Measurements from ENCODE around the gene PREX1. TPM values are rescaled to one million over a fixed set of nuclear protein-coding genes. Genes with fewer than 3 reads are reported as not detected.

PREX1 gene
- total RNA-seq, 4 donors from 2014 or later, result 7.5 to 10.9 (median 9.1) TPM

DNA sequence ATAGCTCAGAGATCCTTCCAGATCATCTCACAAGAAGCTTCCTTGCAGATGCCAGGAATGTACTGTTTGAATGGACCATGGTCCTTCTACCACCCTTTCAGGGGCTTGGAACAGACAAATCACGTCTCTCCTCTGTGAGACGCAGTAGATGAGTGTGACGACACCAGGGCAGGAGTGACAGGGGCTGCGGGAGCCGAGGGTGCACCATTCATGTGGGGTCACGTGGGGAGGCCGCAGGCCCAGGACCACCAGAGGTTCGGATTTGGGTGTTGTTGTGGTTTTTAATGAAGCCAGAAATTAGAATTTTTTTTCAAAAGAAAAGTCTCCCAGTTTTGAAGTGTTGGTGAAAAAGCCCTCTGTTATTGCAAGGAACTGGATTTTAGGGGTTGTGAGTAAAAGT lies 79.2 kb downstream of the PREX1 start:
- TF ChIP-seq POLR2A (IDR thresholded peaks at IDR 0.05), result no peak
- TF ChIP-seq, protein P1, sequence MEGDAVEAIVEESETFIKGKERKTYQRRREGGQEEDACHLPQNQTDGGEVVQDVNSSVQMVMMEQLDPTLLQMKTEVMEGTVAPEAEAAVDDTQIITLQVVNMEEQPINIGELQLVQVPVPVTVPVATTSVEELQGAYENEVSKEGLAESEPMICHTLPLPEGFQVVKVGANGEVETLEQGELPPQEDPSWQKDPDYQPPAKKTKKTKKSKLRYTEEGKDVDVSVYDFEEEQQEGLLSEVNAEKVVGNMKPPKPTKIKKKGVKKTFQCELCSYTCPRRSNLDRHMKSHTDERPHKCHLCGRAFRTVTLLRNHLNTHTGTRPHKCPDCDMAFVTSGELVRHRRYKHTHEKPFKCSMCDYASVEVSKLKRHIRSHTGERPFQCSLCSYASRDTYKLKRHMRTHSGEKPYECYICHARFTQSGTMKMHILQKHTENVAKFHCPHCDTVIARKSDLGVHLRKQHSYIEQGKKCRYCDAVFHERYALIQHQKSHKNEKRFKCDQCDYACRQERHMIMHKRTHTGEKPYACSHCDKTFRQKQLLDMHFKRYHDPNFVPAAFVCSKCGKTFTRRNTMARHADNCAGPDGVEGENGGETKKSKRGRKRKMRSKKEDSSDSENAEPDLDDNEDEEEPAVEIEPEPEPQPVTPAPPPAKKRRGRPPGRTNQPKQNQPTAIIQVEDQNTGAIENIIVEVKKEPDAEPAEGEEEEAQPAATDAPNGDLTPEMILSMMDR (IDR thresholded peaks at IDR 0.05 in 4 of 5, conservative IDR thresholded peaks at IDR 0.05 in 1 of 5), result no peak
- ATAC-seq (no peak), DNase-seq (no peak)
- Histone ChIP-seq H3K4me3 (no peak overlapping the region), H3K36me3 (no peaks in the 10 kb centered on the region), H3K9me3 (no peaks in the 10 kb centered on the region), H3K27me3 (no peaks in the 10 kb centered on the region), H3K27ac (no peak overlapping the region), H3K4me1 (no peaks in the 10 kb centered on the region)
- intact Hi-C loops (cut with DNase I; ENCODE audit: low total_unique reads) (no loop called here), in situ Hi-C loops (cut with MboI; ENCODE audit: low sequenced_read_pairs in 4 of 4) (no loop called here)

DNA sequence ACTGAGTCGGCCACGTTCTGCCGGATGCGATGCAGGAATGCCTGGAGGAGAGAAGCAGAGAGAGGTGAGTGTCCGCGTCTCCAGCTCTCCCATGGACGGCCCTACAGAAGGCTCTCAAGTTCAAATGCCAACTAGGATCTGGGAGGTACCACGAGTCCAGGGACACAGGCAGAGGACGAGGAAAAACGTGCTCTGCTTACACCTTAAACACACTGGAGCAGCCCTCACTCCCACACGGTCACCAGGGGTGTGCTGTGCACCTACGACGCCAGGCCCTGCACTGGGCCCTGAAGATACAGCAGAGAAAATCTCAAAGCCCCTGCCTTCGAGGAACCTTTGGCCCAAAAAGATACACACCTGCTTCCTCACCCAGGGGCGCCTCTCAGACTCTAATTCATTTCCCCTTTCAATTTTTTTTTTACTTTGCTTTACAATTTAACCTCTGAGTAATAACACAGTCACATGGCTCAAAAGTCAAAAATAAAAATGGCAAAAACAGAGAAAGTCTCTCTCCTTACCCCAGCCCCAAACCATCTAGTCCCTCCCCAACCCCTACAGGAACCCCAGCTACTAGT lies 79.9 kb downstream of the PREX1 start:
- TF ChIP-seq, protein P1 (IDR thresholded peaks at IDR 0.05 in 4 of 5, conservative IDR thresholded peaks at IDR 0.05 in 1 of 5), result no peak
- no peak for TF ChIP-seq POLR2A (IDR thresholded peaks at IDR 0.05)
- H3K27ac ChIP-seq, result no peak overlapping the region
- H3K4me1 ChIP-seq, result no peaks in the 10 kb centered on the region
- no peaks in the 10 kb centered on the region for H3K27me3 ChIP-seq
- ATAC-seq, result no peak
- no peak for DNase-seq
- H3K9me3 ChIP-seq, result no peaks in the 10 kb centered on the region
- intact Hi-C loops (cut with DNase I; ENCODE audit: low total_unique reads) (no loop called here), in situ Hi-C loops (cut with MboI; ENCODE audit: low sequenced_read_pairs in 4 of 4) (no loop called here)
- H3K36me3 ChIP-seq, result no peaks in the 10 kb centered on the region
- H3K4me3 ChIP-seq, result no peak overlapping the region

DNA sequence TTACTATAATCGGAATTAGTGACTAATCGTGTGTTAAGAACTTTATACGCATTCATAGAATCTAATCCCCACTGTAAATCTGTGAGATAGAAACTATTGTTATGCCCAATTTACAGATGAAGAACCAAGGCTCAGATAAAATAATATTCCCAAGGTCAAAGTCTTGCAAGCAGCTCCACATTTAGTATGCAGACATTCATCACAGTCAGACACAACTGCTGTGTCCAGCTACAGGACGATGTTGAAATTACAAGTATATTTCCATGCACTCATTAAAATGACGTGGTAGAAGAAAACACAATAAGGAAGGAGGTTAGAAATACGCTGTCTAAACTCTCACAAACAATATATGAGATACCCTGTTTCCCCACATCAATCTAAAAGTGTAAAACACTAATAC lies 82.5 kb downstream of the PREX1 start:
- Histone ChIP-seq H3K4me3 (no peak overlapping the region), H3K4me1 (no peaks in the 10 kb centered on the region), H3K9me3 (no peaks in the 10 kb centered on the region), H3K27me3 (no peaks in the 10 kb centered on the region), H3K27ac (no peak overlapping the region), H3K36me3 (no peaks in the 10 kb centered on the region)
- in situ Hi-C loops (cut with MboI; ENCODE audit: low sequenced_read_pairs in 4 of 4) (no loop called here), intact Hi-C loops (cut with DNase I; ENCODE audit: low total_unique reads) (no loop called here)
- no peak for DNase-seq
- TF ChIP-seq POLR2A (IDR thresholded peaks at IDR 0.05), result no peak
- TF ChIP-seq, protein P1 (IDR thresholded peaks at IDR 0.05 in 4 of 5, conservative IDR thresholded peaks at IDR 0.05 in 1 of 5), result no peak
- no peak for ATAC-seq

DNA sequence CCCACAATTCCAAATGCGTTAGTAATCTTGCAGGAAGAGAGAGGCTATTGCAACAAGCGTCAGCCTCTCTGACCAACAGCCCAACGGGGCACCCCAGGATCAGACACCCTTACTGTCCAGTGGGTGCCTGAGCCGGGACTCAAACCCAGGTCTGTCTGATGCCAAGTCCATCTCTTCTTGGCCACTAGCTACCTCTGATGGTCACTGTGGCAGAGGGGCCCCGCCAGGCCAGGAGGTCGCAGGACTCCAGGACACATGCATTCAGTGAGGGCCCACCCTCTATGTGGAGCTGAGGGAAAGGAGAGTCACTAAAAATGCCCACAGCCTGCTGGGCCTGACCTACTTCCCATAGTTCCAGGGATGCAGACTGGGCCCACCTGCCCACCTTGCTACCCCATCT lies 83.3 kb downstream of the PREX1 start:
- Histone ChIP-seq H3K4me1 (no peaks in the 10 kb centered on the region), H3K9me3 (no peaks in the 10 kb centered on the region), H3K4me3 (no peak overlapping the region), H3K27ac (no peak overlapping the region), H3K36me3 (no peaks in the 10 kb centered on the region), H3K27me3 (no peaks in the 10 kb centered on the region)
- ATAC-seq (no peak), DNase-seq (no peak)
- TF ChIP-seq, protein P1 (IDR thresholded peaks at IDR 0.05 in 4 of 5, conservative IDR thresholded peaks at IDR 0.05 in 1 of 5), result no peak
- no peak for TF ChIP-seq POLR2A (IDR thresholded peaks at IDR 0.05)
- intact Hi-C loops (cut with DNase I; ENCODE audit: low total_unique reads), result no loop called here
- in situ Hi-C loops (cut with MboI; ENCODE audit: low sequenced_read_pairs in 4 of 4), result no loop called here

DNA sequence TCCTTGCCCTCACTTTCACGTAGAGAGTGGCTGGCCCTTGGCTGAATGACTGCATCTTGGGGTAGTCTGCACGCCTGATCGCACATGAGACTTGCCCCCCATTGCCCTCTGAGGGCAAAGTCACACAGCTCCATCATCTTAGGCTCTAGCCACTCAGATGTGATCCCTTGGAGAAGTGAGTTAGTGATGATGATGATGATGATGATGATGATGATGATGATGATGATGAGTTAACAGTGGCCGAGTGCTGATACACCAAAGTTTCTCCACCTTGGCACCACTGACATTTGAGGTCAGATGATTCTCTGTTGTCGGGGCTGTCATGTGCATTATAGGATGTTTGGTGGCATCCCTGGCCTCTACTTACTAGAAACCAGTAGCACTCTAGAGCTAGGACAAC lies 84.0 kb downstream of the PREX1 start:
- no peak for TF ChIP-seq POLR2A (IDR thresholded peaks at IDR 0.05)
- TF ChIP-seq, protein P1 (IDR thresholded peaks at IDR 0.05 in 4 of 5, conservative IDR thresholded peaks at IDR 0.05 in 1 of 5), result no peak
- no peak overlapping the region for H3K4me3 ChIP-seq
- H3K27ac ChIP-seq, result no peak overlapping the region
- DNase-seq, result no peak
- no peaks in the 10 kb centered on the region for H3K9me3 ChIP-seq
- intact Hi-C loops (cut with DNase I; ENCODE audit: low total_unique reads) (no loop called here), in situ Hi-C loops (cut with MboI; ENCODE audit: low sequenced_read_pairs in 4 of 4) (no loop called here)
- H3K36me3 ChIP-seq, result no peaks in the 10 kb centered on the region
- peaks cover under 1% of the 10 kb centered on the region in 2 donors for H3K4me1 ChIP-seq
- ATAC-seq, result no peak
- no peaks in the 10 kb centered on the region for H3K27me3 ChIP-seq

Measured in gastrocnemius medialis (tissue), 4 donors.